Breast epithelium (tissue), 4 donors: ENCODE measurements around the gene TTC28. TPM values are rescaled to one million over a fixed set of nuclear protein-coding genes. Genes with fewer than 3 reads are reported as not detected.

Source experiments
- DNase-seq, 2 donors: peaks; one replicate each; pipeline ENCODE4 v3.0.0-alpha.2; 2019; ENCODE audit warnings: low spot score in 2 of 2
- H3K27ac ChIP-seq, 2 donors: fragments of 200-600 bp; sonication (generic) in 1 of 2; one replicate each; pipeline ENCODE4 v1.5.1; 2016 to 2019; ENCODE audit warnings: mild to moderate bottlenecking in 1 of 2
- H3K27me3 ChIP-seq, 2 donors: fragments of 200-600 bp; sonication (generic) in 1 of 2; one replicate each; pipeline versions ENCODE4 v1.5.1 to v1.6.0; 2017 to 2019; ENCODE audit warnings: control low read depth in 1 of 2, mild to moderate bottlenecking in 1 of 2
- H3K36me3 ChIP-seq: fragments of 200-600 bp; one replicate; pipeline ENCODE4 v1.5.1; 2019
- H3K4me1 ChIP-seq, 2 donors: fragments of 200-600 bp; sonication (generic); one replicate each; pipeline ENCODE4 v1.5.1; 2016 to 2019; ENCODE audit warnings: control low read depth in 1 of 2
- H3K4me3 ChIP-seq, 3 donors: fragments of 200-600 bp; sonication (generic); 1 replicate in 2 of 3; 2 replicates in 1 of 3; pipeline ENCODE4 v1.5.1; 2016 to 2019; ENCODE audit warnings: mild to moderate bottlenecking in 3 of 3, moderate library complexity in 2 of 3
- H3K9me3 ChIP-seq, 2 donors: fragments of 200-600 bp; sonication (generic) in 1 of 2; one replicate each; pipeline ENCODE4 v1.5.1; 2016 to 2019; ENCODE audit warnings: control low read depth in 1 of 2
- POLR2A ChIP-seq: fragments of 450-650 bp; IDR thresholded peaks from one replicate; pipeline ENCODE4 v1.6.1; 2016; ENCODE audit warnings: antibody characterized with exemption, mild to moderate bottlenecking, moderate library complexity
- POLR2AphosphoS5 ChIP-seq, 3 donors: sonication (generic); formaldehyde crosslinking; IDR thresholded peaks; one replicate each; pipeline ENCODE4 v1.6.1; 2017; ENCODE audit warnings: antibody characterized with exemption in 3 of 3
- intact Hi-C: fragments of 100-400 bp; cut with DNase I; formaldehyde crosslinking; loops from one replicate; pipeline ENCODE4 v1.15.1; 2023; ENCODE audit warnings: low total_unique reads
- total RNA-seq, 3 donors: library from RNA; depleted of rRNA; stranded (reverse); fragments of >200 nt; gene quantifications; one replicate each; pipeline ENCODE4 v1.1.0, GENCODE V29; 2016
- TF ChIP-seq, protein P1 (sequence below), 3 donors: fragments of 450-650 bp; IDR thresholded peaks; one replicate each; pipeline ENCODE4 v1.5.1; 2016 to 2017; ENCODE audit warnings: antibody characterized with exemption in 3 of 3, mild to moderate bottlenecking in 3 of 3, moderate library complexity in 3 of 3

The TTC28 gene
- total RNA-seq, 3 donors from 2014 or later, result 33.5 to 43.3 (median 40.2) TPM

DNA sequence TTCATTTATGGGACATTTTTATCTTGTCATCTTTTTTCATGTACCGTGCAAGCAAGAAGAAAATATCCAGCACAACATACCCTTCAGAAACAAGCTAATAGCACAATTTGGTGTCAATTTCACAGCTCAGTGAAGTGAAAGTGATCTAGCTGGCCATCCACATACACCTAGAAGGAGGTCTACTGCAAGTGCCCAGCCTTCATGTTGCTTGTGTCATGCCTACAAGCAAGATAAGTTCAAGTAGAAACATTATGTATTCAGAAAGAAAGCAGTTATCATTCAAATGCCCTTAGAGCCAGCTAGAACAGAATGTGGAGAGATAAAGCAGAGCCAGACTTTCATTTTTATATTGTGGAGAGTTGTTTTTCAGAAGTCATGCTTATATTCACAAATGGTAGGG is 434.9 kb downstream of the TTC28 start:
- Histone ChIP-seq H3K9me3 (no peaks in the 10 kb centered on the region), H3K27me3 (no peaks in the 10 kb centered on the region), H3K4me1 (no peaks in the 10 kb centered on the region), H3K4me3 (no peak overlapping the region), H3K27ac (no peak overlapping the region), H3K36me3 (no peaks in the 10 kb centered on the region)
- DNase-seq, result no peak
- TF ChIP-seq, protein P1, sequence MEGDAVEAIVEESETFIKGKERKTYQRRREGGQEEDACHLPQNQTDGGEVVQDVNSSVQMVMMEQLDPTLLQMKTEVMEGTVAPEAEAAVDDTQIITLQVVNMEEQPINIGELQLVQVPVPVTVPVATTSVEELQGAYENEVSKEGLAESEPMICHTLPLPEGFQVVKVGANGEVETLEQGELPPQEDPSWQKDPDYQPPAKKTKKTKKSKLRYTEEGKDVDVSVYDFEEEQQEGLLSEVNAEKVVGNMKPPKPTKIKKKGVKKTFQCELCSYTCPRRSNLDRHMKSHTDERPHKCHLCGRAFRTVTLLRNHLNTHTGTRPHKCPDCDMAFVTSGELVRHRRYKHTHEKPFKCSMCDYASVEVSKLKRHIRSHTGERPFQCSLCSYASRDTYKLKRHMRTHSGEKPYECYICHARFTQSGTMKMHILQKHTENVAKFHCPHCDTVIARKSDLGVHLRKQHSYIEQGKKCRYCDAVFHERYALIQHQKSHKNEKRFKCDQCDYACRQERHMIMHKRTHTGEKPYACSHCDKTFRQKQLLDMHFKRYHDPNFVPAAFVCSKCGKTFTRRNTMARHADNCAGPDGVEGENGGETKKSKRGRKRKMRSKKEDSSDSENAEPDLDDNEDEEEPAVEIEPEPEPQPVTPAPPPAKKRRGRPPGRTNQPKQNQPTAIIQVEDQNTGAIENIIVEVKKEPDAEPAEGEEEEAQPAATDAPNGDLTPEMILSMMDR (IDR thresholded peaks at IDR 0.05), result no peak
- TF ChIP-seq POLR2AphosphoS5 (IDR thresholded peaks at IDR 0.05) (no peak), POLR2A (no peak)
- intact Hi-C loops, result no loop called here

DNA sequence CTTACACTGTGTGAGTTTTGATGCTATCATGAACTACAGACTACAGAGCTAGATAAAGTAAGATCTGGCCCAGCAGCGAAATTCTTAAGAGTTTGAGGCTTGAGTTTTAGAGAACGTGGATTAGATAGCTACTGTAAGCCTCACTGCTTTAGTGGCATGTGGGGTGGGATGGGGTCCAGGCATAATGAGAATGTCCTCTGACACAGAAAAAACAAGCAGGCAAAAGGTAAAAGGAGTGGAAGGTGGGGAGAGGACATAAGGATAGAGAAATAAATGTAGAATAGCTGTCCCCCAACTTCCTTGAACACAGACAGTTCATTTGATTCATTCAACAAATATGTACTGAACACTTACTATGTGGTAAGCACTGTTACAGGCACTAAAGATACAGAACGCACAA is 436.1 kb downstream of the TTC28 start:
- Histone ChIP-seq H3K36me3 (no peaks in the 10 kb centered on the region), H3K4me1 (no peaks in the 10 kb centered on the region), H3K27me3 (no peaks in the 10 kb centered on the region), H3K27ac (no peak overlapping the region), H3K4me3 (no peak overlapping the region), H3K9me3 (no peaks in the 10 kb centered on the region)
- DNase-seq, result no peak
- TF ChIP-seq POLR2AphosphoS5 (IDR thresholded peaks at IDR 0.05) (no peak), POLR2A (no peak)
- TF ChIP-seq, protein P1 (IDR thresholded peaks at IDR 0.05), result no peak
- intact Hi-C loops, result no loop called here

DNA sequence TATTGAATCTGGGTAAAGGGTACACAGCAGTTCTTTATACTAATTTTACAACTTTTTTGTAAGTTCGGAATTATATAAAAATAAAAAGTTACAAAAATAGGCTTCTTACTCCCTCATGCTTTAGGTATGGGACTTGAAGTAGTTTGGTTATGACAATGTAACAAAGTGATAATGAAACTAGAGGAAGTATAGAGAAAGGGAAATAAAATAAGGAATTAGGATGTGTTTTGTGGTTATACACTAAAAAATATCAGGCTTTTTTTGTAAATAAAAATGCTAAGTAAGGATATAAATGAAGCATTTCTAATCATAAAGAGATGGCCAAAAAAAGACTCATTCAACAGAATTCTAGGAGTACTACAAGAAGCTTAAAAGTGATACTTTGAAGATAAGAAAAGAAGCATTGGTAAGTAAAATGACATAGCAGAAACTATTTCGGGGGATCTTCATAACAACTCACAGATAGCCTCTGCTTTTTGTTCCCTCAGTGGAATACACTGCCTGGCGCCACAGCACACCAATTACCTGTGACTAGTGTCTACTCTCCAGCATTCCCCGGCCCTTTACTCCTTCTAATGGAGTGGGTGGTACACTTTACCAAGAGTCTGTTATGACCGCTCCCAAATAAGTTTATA is 437.9 kb downstream of the TTC28 start:
- no peaks in the 10 kb centered on the region for H3K36me3 ChIP-seq
- H3K4me3 ChIP-seq, result no peak overlapping the region
- H3K27ac ChIP-seq, result no peak overlapping the region
- TF ChIP-seq, protein P1 (IDR thresholded peaks at IDR 0.05), result no peak
- no peak for TF ChIP-seq POLR2A
- TF ChIP-seq POLR2AphosphoS5 (IDR thresholded peaks at IDR 0.05), result no peak
- no peak for DNase-seq
- no peaks in the 10 kb centered on the region for H3K27me3 ChIP-seq
- no peaks in the 10 kb centered on the region for H3K4me1 ChIP-seq
- H3K9me3 ChIP-seq, result no peaks in the 10 kb centered on the region
- intact Hi-C loops, result no loop called here

DNA sequence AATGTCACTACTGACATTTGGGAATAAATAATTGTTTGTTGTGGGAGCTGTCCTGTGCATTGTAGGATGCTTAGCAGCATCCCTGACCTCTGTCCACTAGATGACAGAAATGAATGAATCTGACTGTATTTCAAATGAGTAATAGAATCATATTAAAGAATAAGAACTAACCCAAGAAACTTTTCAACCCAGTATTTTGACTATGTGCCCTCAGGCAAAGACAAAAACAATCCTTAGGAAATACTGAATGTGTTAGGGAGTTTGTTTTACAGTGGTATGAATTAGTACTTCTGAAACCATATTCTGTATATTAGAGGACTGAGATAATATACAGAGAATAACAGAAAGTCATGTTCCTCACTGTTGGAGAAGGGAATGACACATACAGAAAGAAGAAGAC is 439.7 kb downstream of the TTC28 start:
- intact Hi-C loops, result no loop called here

DNA sequence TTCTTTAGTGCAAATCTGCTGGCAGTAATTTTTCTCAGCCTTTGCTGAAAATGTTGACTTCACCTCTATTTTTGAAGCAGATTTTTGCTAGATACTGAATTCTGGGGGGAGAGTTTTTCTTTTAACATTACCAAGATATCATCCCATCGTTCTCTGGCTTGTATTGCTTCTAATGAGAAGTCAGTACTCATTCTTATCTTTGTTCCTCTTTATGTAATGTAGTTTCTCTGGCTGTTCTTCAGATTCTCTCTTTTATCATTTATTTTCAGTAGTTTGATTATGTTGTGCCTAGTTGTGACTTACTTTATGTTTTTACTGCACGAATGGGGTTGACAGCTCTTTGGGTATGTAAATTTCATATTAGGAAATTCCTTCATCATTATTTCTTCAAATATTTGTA is 441.9 kb downstream of the TTC28 start:
- H3K36me3 ChIP-seq, result no peaks in the 10 kb centered on the region
- TF ChIP-seq POLR2AphosphoS5 (IDR thresholded peaks at IDR 0.05) (no peak), POLR2A (no peak)
- TF ChIP-seq, protein P1 (IDR thresholded peaks at IDR 0.05), result no peak
- intact Hi-C loops, result no loop called here
- H3K9me3 ChIP-seq, result no peaks in the 10 kb centered on the region
- H3K27ac ChIP-seq, result no peak overlapping the region
- DNase-seq, result no peak
- H3K27me3 ChIP-seq, result no peaks in the 10 kb centered on the region
- H3K4me1 ChIP-seq, result no peaks in the 10 kb centered on the region
- no peak overlapping the region for H3K4me3 ChIP-seq

More for the DNA sequence above, 439.7 kb downstream of the TTC28 start:
- TF ChIP-seq, protein P1 (IDR thresholded peaks at IDR 0.05), result no peak
- TF ChIP-seq POLR2A (no peak), POLR2AphosphoS5 (IDR thresholded peaks at IDR 0.05) (no peak)
- Histone ChIP-seq H3K27me3 (no peaks in the 10 kb centered on the region), H3K27ac (no peak overlapping the region), H3K4me3 (no peak overlapping the region), H3K36me3 (no peaks in the 10 kb centered on the region), H3K4me1 (no peaks in the 10 kb centered on the region), H3K9me3 (no peaks in the 10 kb centered on the region)
- no peak for DNase-seq
